Measurements from ENCODE around the gene AFDN.

Gene AFDN

GRCh38 chr6:167807200-167807599 lies 19.5 kb upstream of the AFDN start:
- DNase-seq (ENCODE audit: low read depth in 2 of 2): no peak
- no peak for TF ChIP-seq CTCF (IDR thresholded peaks at IDR 0.05; ENCODE audit: low read depth, low read length)
- H3K4me3 ChIP-seq (replicated peaks in 1 of 2; ENCODE audit: low read depth in 2 of 2, low read length in 2 of 2): no peak overlapping the region

- TF ChIP-seq CTCF (IDR thresholded peaks at IDR 0.05; ENCODE audit: low read depth, low read length): no peak
- no peak for DNase-seq (ENCODE audit: low read depth in 2 of 2)
- H3K4me3 ChIP-seq (replicated peaks in 1 of 2; ENCODE audit: low read depth in 2 of 2, low read length in 2 of 2): no peak overlapping the region
Observed at GRCh38 chr6:167807756-167808155, 19.0 kb upstream of the AFDN start.

GRCh38 chr6:167811040-167811439 lies 15.7 kb upstream of the AFDN start:
- no peak overlapping the region for H3K4me3 ChIP-seq (replicated peaks in 1 of 2; ENCODE audit: low read depth in 2 of 2, low read length in 2 of 2)
- DNase-seq (ENCODE audit: low read depth in 2 of 2): no peak
- TF ChIP-seq CTCF (IDR thresholded peaks at IDR 0.05; ENCODE audit: low read depth, low read length): no peak

- DNase-seq (ENCODE audit: low read depth in 2 of 2): peak in 1 of 2 donors; percentile 18
- no peak overlapping the region for H3K4me3 ChIP-seq (replicated peaks in 1 of 2; ENCODE audit: low read depth in 2 of 2, low read length in 2 of 2)
- TF ChIP-seq CTCF (IDR thresholded peaks at IDR 0.05; ENCODE audit: low read depth, low read length): no peak
Observed at GRCh38 chr6:167811442-167812087, 15.1 kb upstream of the AFDN start.

GRCh38 chr6:167812088-167812487 lies 14.6 kb upstream of the AFDN start:
- H3K4me3 ChIP-seq (replicated peaks in 1 of 2; ENCODE audit: low read depth in 2 of 2, low read length in 2 of 2): no peak overlapping the region
- no peak for TF ChIP-seq CTCF (IDR thresholded peaks at IDR 0.05; ENCODE audit: low read depth, low read length)
- DNase-seq (ENCODE audit: low read depth in 2 of 2): no peak

GRCh38 chr6:167815296-167815980 lies 11.3 kb upstream of the AFDN start:
- TF ChIP-seq CTCF (IDR thresholded peaks at IDR 0.05; ENCODE audit: low read depth, low read length): peak; percentile 0
- no peak overlapping the region for H3K4me3 ChIP-seq (replicated peaks in 1 of 2; ENCODE audit: low read depth in 2 of 2, low read length in 2 of 2)
- DNase-seq (ENCODE audit: low read depth in 2 of 2): no peak
